HepG2 (cell line): ENCODE measurements around the gene KPNA3. TPM values are rescaled to one million over a fixed set of nuclear protein-coding genes. Genes with fewer than 3 reads are reported as not detected.

Experiments
- E2F1 ChIP-seq: sonication (generic); formaldehyde crosslinking; IDR thresholded peaks from 2 replicates; pipeline ENCODE4 v1.5.0; 2020; ENCODE audit warnings: missing genetic modification reagents
- GABPB1 ChIP-seq: IDR thresholded peaks from 2 replicates; pipeline ENCODE4 v1.6.1; 2016; ENCODE audit warnings: mild to moderate bottlenecking, missing genetic modification reagents, moderate library complexity, missing compliant biosample characterization
- MEIS2 ChIP-seq: sonication (generic); formaldehyde crosslinking; IDR thresholded peaks from 2 replicates; pipeline ENCODE4 v1.9.0; 2021; ENCODE audit warnings: mild to moderate bottlenecking, missing genetic modification reagents
- MZF1 ChIP-seq: sonication (generic); formaldehyde crosslinking; IDR thresholded peaks from 2 replicates; pipeline ENCODE4 v1.8.1; 2023; ENCODE audit warnings: mild to moderate bottlenecking, missing genetic modification reagents, borderline replicate concordance
- NCOA5 ChIP-seq: sonication (generic); formaldehyde crosslinking; IDR thresholded peaks from 2 replicates; pipeline ENCODE4 v1.4.0; 2020; ENCODE audit warnings: missing genetic modification reagents
- RCOR2 ChIP-seq: IDR thresholded peaks from 2 replicates; pipeline ENCODE4 v1.6.1; 2016; ENCODE audit warnings: missing biosample characterization, missing genetic modification reagents
- SP5 ChIP-seq: IDR thresholded peaks from 2 replicates; pipeline ENCODE4 v1.6.1; 2016; ENCODE audit warnings: low read depth, borderline replicate concordance
- SRF ChIP-seq: IDR thresholded peaks from 2 replicates; pipeline ENCODE4 v1.6.1; 2011; ENCODE audit warnings: mild to moderate bottlenecking, low read depth, low read length, moderate library complexity
- XBP1 ChIP-seq: sonication (generic); formaldehyde crosslinking; IDR thresholded peaks from 2 replicates; pipeline ENCODE4 v1.5.0; 2020; ENCODE audit warnings: missing genetic modification reagents
- YY1 ChIP-seq: IDR thresholded peaks from 2 replicates; pipeline ENCODE4 v1.6.1; 2011; ENCODE audit warnings: low read length, low read depth, moderate library complexity, mild to moderate bottlenecking; ENCODE audit not compliant: insufficient read depth, insufficient replicate concordance
- ZBTB33 ChIP-seq: sonication (generic); formaldehyde crosslinking; IDR thresholded peaks from 2 replicates; pipeline ENCODE4 v1.4.0; 2020; ENCODE audit warnings: missing genetic modification reagents
- ZNF367 ChIP-seq: sonication (generic); formaldehyde crosslinking; IDR thresholded peaks from 2 replicates; pipeline ENCODE4 v1.4.0; 2020; ENCODE audit warnings: missing genetic modification reagents, borderline replicate concordance
- ZNF382 ChIP-seq: sonication (generic); formaldehyde crosslinking; IDR thresholded peaks from 2 replicates; pipeline ENCODE4 v1.5.0; 2020; ENCODE audit warnings: missing genetic modification reagents, mild to moderate bottlenecking, borderline replicate concordance
- ZNF510 ChIP-seq: sonication (generic); formaldehyde crosslinking; IDR thresholded peaks from 2 replicates; pipeline ENCODE4 v1.4.0; 2020; ENCODE audit warnings: low read depth, mild to moderate bottlenecking, missing genetic modification reagents
- ZNF672 ChIP-seq: sonication (generic); formaldehyde crosslinking; IDR thresholded peaks from 2 replicates; pipeline ENCODE4 v1.8.1; 2022; ENCODE audit warnings: missing genetic modification reagents
- ZNF790 ChIP-seq: sonication (generic); formaldehyde crosslinking; IDR thresholded peaks from 2 replicates; pipeline ENCODE4 v1.8.0; 2022; ENCODE audit warnings: missing genetic modification reagents, mild to moderate bottlenecking, borderline replicate concordance
- ZNF816 ChIP-seq: sonication (generic); formaldehyde crosslinking; IDR thresholded peaks from 2 replicates; pipeline ENCODE4 v1.8.0; 2022; ENCODE audit warnings: missing genetic modification reagents, mild to moderate bottlenecking, borderline replicate concordance
- ZSCAN12 ChIP-seq: sonication (generic); formaldehyde crosslinking; IDR thresholded peaks from 2 replicates; pipeline ENCODE4 v1.9.0; 2021; ENCODE audit warnings: mild to moderate bottlenecking, missing genetic modification reagents
- polyA plus RNA-seq, 8 experiments: library from polyadenylated mRNA; depleted of rRNA in 3 of 8; stranded (reverse) in 7 of 8; unstranded in 1 of 8; fragments of >200 nt; fragmentation: Illumina TruSeq in 4 of 8; extraction: Trizol in 4 of 8; gene quantifications; 2 replicates each; pipeline versions ENCODE4 v1.2.1 to v1.2.3, GENCODE V29; 2011 to 2016; ENCODE audit warnings: low read depth in 4 of 8, missing spikeins in 1 of 8, mixed read lengths in 1 of 8; ENCODE audit not compliant: insufficient read depth in 1 of 8
- total RNA-seq, 5 experiments: library from RNA; depleted of rRNA; stranded (reverse); fragments of >200 nt; fragmentation: Illumina TruSeq; extraction: Trizol; gene quantifications; 2 replicates each; pipeline ENCODE4 v1.2.3, GENCODE V29; 2016; ENCODE audit warnings: low read depth in 1 of 5

The KPNA3 gene
- total and polyA plus RNA-seq, 2 of the 13 experiments (the other 11 are each of a cell fraction or from before 2014, with no cell fraction given): 13.0 to 28.9 TPM

- no peak for TF ChIP-seq MZF1
- no peak for TF ChIP-seq ZNF672 (CRISPR knock-in tag)
- TF ChIP-seq ZNF382 (CRISPR knock-in tag): no peak
- no peak for TF ChIP-seq SRF
- TF ChIP-seq RCOR2: 0 out of 2 replicates have a peak, but pooled peaks have one; percentile 24
- peak; percentile 83; the same call in 1 of the 2 replicates for TF ChIP-seq GABPB1
- TF ChIP-seq XBP1 (CRISPR knock-in tag): 0 out of 2 replicates have a peak, but pooled peaks have one; percentile 31
- peak; percentile 95 for TF ChIP-seq MEIS2 (CRISPR knock-in tag)
- no peak for TF ChIP-seq ZBTB33 (CRISPR knock-in tag)
- peak; percentile 81 for TF ChIP-seq SP5 (CRISPR knock-in tag)
- no peak; the same call in 1 of the 2 replicates for TF ChIP-seq E2F1 (CRISPR knock-in tag)
- no peak for TF ChIP-seq ZNF510 (CRISPR knock-in tag)
- no peak for TF ChIP-seq ZNF816 (CRISPR knock-in tag)
- peak; percentile 85 for TF ChIP-seq ZSCAN12 (CRISPR knock-in tag)
- no peak for TF ChIP-seq NCOA5 (CRISPR knock-in tag)
- TF ChIP-seq ZNF790 (CRISPR knock-in tag): peak; percentile 85; the same call in 1 of the 2 replicates
- peak; percentile 82; the same call in 1 of the 2 replicates for TF ChIP-seq ZNF367 (CRISPR knock-in tag)
- peak; percentile 79 for TF ChIP-seq YY1
Measured at GRCh38 chr13:49690995-49691784, 101.3 kb downstream of the KPNA3 start, which contains the start of gene EBPL (continued).
